NCI-H2029 treated with DMSO at 0.1 percent for 48 hours (cell line): ENCODE data around the gene ARAP2.

Source experiments
- DNase-seq: peaks from one replicate; lab custom pipeline; 2025; lab: John Stamatoyannopoulos, UW

The ARAP2 gene

GRCh38 chr4:36215627-36216026 lies 28.7 kb downstream of the ARAP2 start:
- no peak for DNase-seq

- no peak for DNase-seq
Measured at GRCh38 chr4:36214735-36215485, 29.4 kb downstream of the ARAP2 start.

- DNase-seq, result no peak
Measured at GRCh38 chr4:36213977-36214376, 30.3 kb downstream of the ARAP2 start.

GRCh38 chr4:36211084-36211483 lies 33.2 kb downstream of the ARAP2 start:
- no peak for DNase-seq

- no peak for DNase-seq
Measured at GRCh38 chr4:36209941-36210649, 34.2 kb downstream of the ARAP2 start.

GRCh38 chr4:36208893-36209473 lies 35.3 kb downstream of the ARAP2 start:
- no peak for DNase-seq

- no peak for DNase-seq
Measured at GRCh38 chr4:36207831-36208520, 36.3 kb downstream of the ARAP2 start.

GRCh38 chr4:36207367-36207766 lies 36.9 kb downstream of the ARAP2 start:
- DNase-seq, result no peak

GRCh38 chr4:36206603-36207311 lies 37.6 kb downstream of the ARAP2 start:
- DNase-seq, result no peak

- DNase-seq, result no peak
Measured at GRCh38 chr4:36206012-36206411, 38.3 kb downstream of the ARAP2 start.

GRCh38 chr4:36198861-36199260 lies 45.5 kb downstream of the ARAP2 start:
- no peak for DNase-seq

GRCh38 chr4:36198068-36198808 lies 46.1 kb downstream of the ARAP2 start:
- DNase-seq, result no peak

- DNase-seq, result no peak
Measured at GRCh38 chr4:36197501-36197900, 46.8 kb downstream of the ARAP2 start.

GRCh38 chr4:36196145-36196913 lies 48.0 kb downstream of the ARAP2 start:
- no peak for DNase-seq

- DNase-seq, result no peak
Measured at GRCh38 chr4:36192922-36193321, 51.4 kb downstream of the ARAP2 start.

- DNase-seq, result no peak
Measured at GRCh38 chr4:36189511-36190226, 54.6 kb downstream of the ARAP2 start.

- DNase-seq, result no peak
Measured at GRCh38 chr4:36187723-36188333, 56.5 kb downstream of the ARAP2 start.

GRCh38 chr4:36183665-36184393 lies 60.5 kb downstream of the ARAP2 start:
- no peak for DNase-seq

- no peak for DNase-seq
Measured at GRCh38 chr4:36183232-36183631, 61.1 kb downstream of the ARAP2 start.
